ENCODE data around the gene PATJ. TPM values are rescaled to one million over a fixed set of nuclear protein-coding genes. Genes with fewer than 3 reads are reported as not detected.

PATJ gene
- total RNA-seq, 1 experiment from 2014 or later: 28.7 TPM

- Histone ChIP-seq H3K4me3 (ENCODE audit: low read length) (no peak overlapping the region), H3K36me3 (ENCODE audit: low read depth, low read length) (peaks cover 3% of the 10 kb centered on the region; the same call in 1 of the 2 replicates), H3K9me2 (replicated peaks; ENCODE audit: low read length) (no peaks in the 10 kb centered on the region), H3K27ac (ENCODE audit: low read length) (no peak overlapping the region), H3K4me1 (ENCODE audit: insufficient read depth, low read length) (no peaks in the 10 kb centered on the region), H3K9ac (ENCODE audit: low read length) (no peak overlapping the region), H3K79me2 (ENCODE audit: low read length) (no peaks in the 10 kb centered on the region), H2AFZ (ENCODE audit: low read length) (no peak overlapping the region), H3K27me3 (ENCODE audit: low read length) (no peaks in the 10 kb centered on the region), H4K20me1 (ENCODE audit: low read length) (no peaks in the 10 kb centered on the region), H3K9me3 (ENCODE audit: low read length) (no peaks in the 10 kb centered on the region), H3F3A (ENCODE audit: low read length, unreplicated experiment) (no peaks in the 10 kb centered on the region), H3K4me2 (ENCODE audit: low read length) (no peak overlapping the region)
- ATAC-seq: no peak
- POLR2A ChIA-PET (ENCODE audit: unreplicated experiment): no interaction called here
- intact Hi-C loops (cut with micrococcal nuclease): no loop called here
- DNase-seq: no peak
- BruUV-seq (replicated peaks): no TSS peak
- TF ChIP-seq EZH2phosphoT487 (IDR thresholded peaks at IDR 0.05; ENCODE audit: borderline replicate concordance, low read length): no peak
- CTCF ChIA-PET: no interaction called here
Measured at GRCh38 chr1:61812916-61813315, 70.6 kb downstream of the PATJ start.

GRCh38 chr1:61816191-61816590, 73.9 kb downstream of the PATJ start:
- Histone ChIP-seq H3F3A (ENCODE audit: low read length, unreplicated experiment) (no peaks in the 10 kb centered on the region), H3K9ac (ENCODE audit: low read length) (no peak overlapping the region), H3K4me1 (ENCODE audit: insufficient read depth, low read length) (no peaks in the 10 kb centered on the region), H3K27ac (ENCODE audit: low read length) (no peak overlapping the region), H3K9me2 (replicated peaks; ENCODE audit: low read length) (no peaks in the 10 kb centered on the region), H3K79me2 (ENCODE audit: low read length) (no peaks in the 10 kb centered on the region), H2AFZ (ENCODE audit: low read length) (no peak overlapping the region), H3K4me2 (ENCODE audit: low read length) (no peak overlapping the region), H3K27me3 (ENCODE audit: low read length) (no peaks in the 10 kb centered on the region), H3K36me3 (ENCODE audit: low read depth, low read length) (peaks cover 3% of the 10 kb centered on the region; the same call in 1 of the 2 replicates), H3K4me3 (ENCODE audit: low read length) (no peak overlapping the region), H4K20me1 (ENCODE audit: low read length) (no peaks in the 10 kb centered on the region), H3K9me3 (ENCODE audit: low read length) (no peaks in the 10 kb centered on the region)
- BruUV-seq (replicated peaks): no TSS peak
- DNase-seq: no peak
- no peak for ATAC-seq
- ChIA-PET POLR2A (ENCODE audit: unreplicated experiment) (no interaction called here), CTCF (no interaction called here)
- TF ChIP-seq EZH2 (IDR thresholded peaks at IDR 0.05; ENCODE audit: low read length, unreplicated experiment) (no peak), EZH2phosphoT487 (IDR thresholded peaks at IDR 0.05; ENCODE audit: borderline replicate concordance, low read length) (no peak)
- TF ChIP-seq, protein P1, sequence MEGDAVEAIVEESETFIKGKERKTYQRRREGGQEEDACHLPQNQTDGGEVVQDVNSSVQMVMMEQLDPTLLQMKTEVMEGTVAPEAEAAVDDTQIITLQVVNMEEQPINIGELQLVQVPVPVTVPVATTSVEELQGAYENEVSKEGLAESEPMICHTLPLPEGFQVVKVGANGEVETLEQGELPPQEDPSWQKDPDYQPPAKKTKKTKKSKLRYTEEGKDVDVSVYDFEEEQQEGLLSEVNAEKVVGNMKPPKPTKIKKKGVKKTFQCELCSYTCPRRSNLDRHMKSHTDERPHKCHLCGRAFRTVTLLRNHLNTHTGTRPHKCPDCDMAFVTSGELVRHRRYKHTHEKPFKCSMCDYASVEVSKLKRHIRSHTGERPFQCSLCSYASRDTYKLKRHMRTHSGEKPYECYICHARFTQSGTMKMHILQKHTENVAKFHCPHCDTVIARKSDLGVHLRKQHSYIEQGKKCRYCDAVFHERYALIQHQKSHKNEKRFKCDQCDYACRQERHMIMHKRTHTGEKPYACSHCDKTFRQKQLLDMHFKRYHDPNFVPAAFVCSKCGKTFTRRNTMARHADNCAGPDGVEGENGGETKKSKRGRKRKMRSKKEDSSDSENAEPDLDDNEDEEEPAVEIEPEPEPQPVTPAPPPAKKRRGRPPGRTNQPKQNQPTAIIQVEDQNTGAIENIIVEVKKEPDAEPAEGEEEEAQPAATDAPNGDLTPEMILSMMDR (conservative IDR thresholded peaks at IDR 0.05; ENCODE audit: low read depth, low read length): no peak
- intact Hi-C loops (cut with micrococcal nuclease): no loop called here

DNA sequence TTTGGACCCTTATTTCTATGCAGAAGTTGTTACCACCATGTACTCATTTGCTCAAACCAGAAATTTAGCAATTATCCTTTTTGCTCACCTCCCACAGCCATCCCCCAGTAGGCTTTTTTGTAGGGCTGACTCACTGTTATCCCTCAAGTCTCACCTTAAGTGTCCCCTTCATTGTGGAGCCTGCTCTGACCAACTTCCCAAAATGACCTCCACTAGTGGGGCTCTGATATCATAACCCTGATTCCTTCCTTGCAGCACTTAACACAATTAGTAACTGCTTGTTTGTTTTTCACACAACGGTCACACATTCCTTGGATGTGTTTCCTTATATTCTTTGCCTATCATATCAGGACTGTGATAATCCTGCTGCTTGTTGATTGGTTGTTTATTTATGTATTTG, 76.7 kb downstream of the PATJ start:
- H3K4me1 ChIP-seq (ENCODE audit: insufficient read depth, low read length): no peaks in the 10 kb centered on the region
- no peak for DNase-seq
- ATAC-seq: no peak
- no peak overlapping the region for H3K9ac ChIP-seq (ENCODE audit: low read length)
- POLR2A ChIA-PET (ENCODE audit: unreplicated experiment): interaction anchor here (0.6 kb wide), 1 partner anchor 39 kb away, joined by 3 read pairs; no protein-coding TSS in a partner anchor
- no peak overlapping the region for H3K4me2 ChIP-seq (ENCODE audit: low read length)
- intact Hi-C loops (cut with micrococcal nuclease): no loop called here
- TF ChIP-seq EZH2 (IDR thresholded peaks at IDR 0.05; ENCODE audit: low read length, unreplicated experiment) (no peak), EZH2phosphoT487 (IDR thresholded peaks at IDR 0.05; ENCODE audit: borderline replicate concordance, low read length) (no peak)
- TF ChIP-seq, protein P1 (conservative IDR thresholded peaks at IDR 0.05; ENCODE audit: low read depth, low read length): no peak
- no peaks in the 10 kb centered on the region for H4K20me1 ChIP-seq (ENCODE audit: low read length)
- H3K9me2 ChIP-seq (replicated peaks; ENCODE audit: low read length): no peaks in the 10 kb centered on the region
- H3K4me3 ChIP-seq (ENCODE audit: low read length): no peak overlapping the region
- no peaks in the 10 kb centered on the region for H3K79me2 ChIP-seq (ENCODE audit: low read length)
- peaks cover 17% of the 10 kb centered on the region; the same call in 1 of the 2 replicates for H3K36me3 ChIP-seq (ENCODE audit: low read depth, low read length)
- H3F3A ChIP-seq (ENCODE audit: low read length, unreplicated experiment): no peaks in the 10 kb centered on the region
- H3K27ac ChIP-seq (ENCODE audit: low read length): no peak overlapping the region
- H2AFZ ChIP-seq (ENCODE audit: low read length): no peak overlapping the region
- BruUV-seq (replicated peaks): no TSS peak
- CTCF ChIA-PET: no interaction called here
- H3K9me3 ChIP-seq (ENCODE audit: low read length): no peaks in the 10 kb centered on the region
- no peaks in the 10 kb centered on the region for H3K27me3 ChIP-seq (ENCODE audit: low read length)
